ENCODE data around the gene DOCK7.
"Not testable (repeated sequence)": the region's sequence is repeated elsewhere in the genome, so short reads cannot be mapped to it uniquely, and the experiment has no call there.

DOCK7 gene

DNA sequence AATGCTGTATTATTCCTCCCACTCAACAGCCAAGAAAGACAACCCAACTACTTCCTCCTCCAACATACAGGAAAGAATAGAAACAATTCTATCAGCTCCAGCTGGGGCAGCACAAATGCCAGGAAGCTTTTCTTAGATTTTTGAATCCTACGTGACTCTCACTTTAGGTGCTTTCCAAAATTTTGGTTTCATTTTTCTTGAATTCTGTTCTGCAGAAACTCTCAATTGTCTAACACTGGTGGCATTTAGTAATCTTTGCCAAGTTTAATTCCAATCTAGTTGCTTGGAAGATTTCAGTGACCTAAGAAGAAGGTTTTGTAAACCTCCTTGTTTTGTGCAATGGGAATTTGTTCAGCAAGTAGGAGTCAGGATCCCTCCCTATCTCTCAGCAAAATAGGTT, 37.1 kb upstream of the DOCK7 start:
- DNase-seq (ENCODE audit: low spot score): peak; percentile 21
- TF ChIP-seq CTCF (IDR thresholded peaks at IDR 0.05; ENCODE audit: extremely low read depth, insufficient read depth, missing control alignments): no peak
- in situ Hi-C loops (cut with MboI; ENCODE audit: low pct_unique_long_range_greater_than_20kb, low sequenced_read_pairs, unreplicated experiment): loop anchor here (25.0 kb wide), 1 partner anchor 563 kb away; no protein-coding TSS in a partner anchor

DNA sequence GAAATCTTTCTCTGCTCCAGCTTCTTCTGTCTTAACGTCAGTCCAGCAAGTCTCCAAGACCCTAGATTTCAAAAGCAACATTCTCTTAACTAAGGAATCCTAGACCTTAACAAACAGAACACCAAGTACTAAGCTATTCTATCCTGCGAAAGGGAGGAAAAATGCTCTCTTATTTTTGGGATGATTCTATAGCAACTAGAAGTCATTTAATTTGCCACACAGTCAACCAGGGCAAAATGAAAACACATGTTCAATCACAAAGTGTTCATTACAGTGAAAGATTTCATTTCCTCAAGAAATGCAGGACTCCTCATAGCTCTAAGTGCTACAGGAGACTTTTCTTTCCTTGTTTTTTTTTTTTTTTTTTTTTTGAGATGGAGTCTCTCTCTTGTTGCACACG, 36.2 kb upstream of the DOCK7 start:
- TF ChIP-seq CTCF (IDR thresholded peaks at IDR 0.05; ENCODE audit: extremely low read depth, insufficient read depth, missing control alignments): no peak
- in situ Hi-C loops (cut with MboI; ENCODE audit: low pct_unique_long_range_greater_than_20kb, low sequenced_read_pairs, unreplicated experiment): no loop called here
- DNase-seq (ENCODE audit: low spot score): no peak

DNA sequence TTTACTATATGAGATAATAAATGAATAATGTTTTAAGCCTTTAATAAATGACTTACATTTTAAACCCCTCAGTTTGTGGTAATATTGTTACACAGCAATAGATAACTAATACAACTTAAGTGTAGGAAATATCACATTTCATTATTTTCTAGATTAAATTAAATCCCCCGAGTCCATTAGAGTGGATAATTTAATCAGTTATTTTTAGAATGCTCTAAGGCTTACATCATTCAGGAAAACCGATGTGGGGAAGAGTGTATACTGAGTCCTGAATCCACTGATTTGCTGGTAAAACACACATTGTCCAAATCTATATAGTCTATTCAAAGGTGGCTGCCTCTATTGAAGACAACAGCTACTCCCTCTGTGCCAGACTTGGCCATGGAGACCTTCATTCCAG, 35.7 kb upstream of the DOCK7 start:
- DNase-seq (ENCODE audit: low spot score): no peak
- no peak for TF ChIP-seq CTCF (IDR thresholded peaks at IDR 0.05; ENCODE audit: extremely low read depth, insufficient read depth, missing control alignments)
- in situ Hi-C loops (cut with MboI; ENCODE audit: low pct_unique_long_range_greater_than_20kb, low sequenced_read_pairs, unreplicated experiment): no loop called here

GRCh38 chr1:62722796-62723195, 34.6 kb upstream of the DOCK7 start:
- TF ChIP-seq CTCF (IDR thresholded peaks at IDR 0.05; ENCODE audit: extremely low read depth, insufficient read depth, missing control alignments): no peak
- DNase-seq (ENCODE audit: low spot score): peak; percentile 34
- in situ Hi-C loops (cut with MboI; ENCODE audit: low pct_unique_long_range_greater_than_20kb, low sequenced_read_pairs, unreplicated experiment): no loop called here

DNA sequence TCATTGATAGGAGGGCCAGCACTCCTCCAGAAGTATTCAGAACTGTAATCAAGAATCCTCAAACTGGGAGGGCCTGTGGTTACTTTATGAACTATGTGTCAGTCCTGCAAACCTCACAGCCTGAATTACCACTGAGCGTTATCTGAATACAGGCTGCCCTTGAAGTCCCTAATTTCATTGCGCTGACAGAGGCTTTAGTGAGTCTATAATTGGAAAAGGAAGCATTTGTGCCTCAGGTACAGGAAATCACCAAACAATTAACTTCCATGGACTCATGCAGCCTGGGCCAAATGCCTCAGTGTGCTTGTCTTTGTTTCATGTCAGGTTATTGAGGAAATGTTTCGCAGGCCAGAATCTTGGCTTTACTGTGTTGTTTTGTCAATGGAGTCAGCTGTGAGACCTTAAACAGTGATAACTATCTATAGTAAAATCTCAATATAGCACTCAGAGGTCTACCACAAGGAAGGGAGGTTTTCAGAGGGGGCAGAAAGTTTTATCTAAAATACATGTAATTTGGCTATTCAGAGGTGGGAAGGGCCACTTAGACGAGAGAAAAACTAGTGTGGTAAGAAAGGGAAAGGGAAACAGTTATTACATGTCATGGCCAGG, 32.9 kb upstream of the DOCK7 start:
- in situ Hi-C loops (cut with MboI; ENCODE audit: low pct_unique_long_range_greater_than_20kb, low sequenced_read_pairs, unreplicated experiment): no loop called here
- TF ChIP-seq CTCF (IDR thresholded peaks at IDR 0.05; ENCODE audit: extremely low read depth, insufficient read depth, missing control alignments): no peak
- no peak for DNase-seq (ENCODE audit: low spot score)

GRCh38 chr1:62718400-62718799, 30.2 kb upstream of the DOCK7 start:
- in situ Hi-C loops (cut with MboI; ENCODE audit: low pct_unique_long_range_greater_than_20kb, low sequenced_read_pairs, unreplicated experiment); DNase-seq (ENCODE audit: low spot score): not testable (repeated sequence)

GRCh38 chr1:62717483-62717882, 29.3 kb upstream of the DOCK7 start:
- no peak for TF ChIP-seq CTCF (IDR thresholded peaks at IDR 0.05; ENCODE audit: extremely low read depth, insufficient read depth, missing control alignments)
- no peak for DNase-seq (ENCODE audit: low spot score)
- in situ Hi-C loops (cut with MboI; ENCODE audit: low pct_unique_long_range_greater_than_20kb, low sequenced_read_pairs, unreplicated experiment): no loop called here

All from GM13977 (cell line).